Osteoblast (primary cell): ENCODE measurements around the gene CES3. TPM values are rescaled to one million over a fixed set of nuclear protein-coding genes. Genes with fewer than 3 reads are reported as not detected.
A peak's percentile ranks its signal among the peaks of the same experiment; 100 is the strongest.

Source experiments
- DNase-seq: peaks from one replicate; pipeline ENCODE4 v3.0.0; 2011; ENCODE audit warnings: low spot score, mixed read lengths; ENCODE audit not compliant: insufficient read length; ENCODE audit errors: missing footprints
- H2AFZ ChIP-seq: 2 replicates; pipeline ENCODE4 v1.6.0; 2011; ENCODE audit warnings: mild to moderate bottlenecking, low read length
- H3K27ac ChIP-seq: 2 replicates; pipeline ENCODE4 v1.5.1; 2011; ENCODE audit warnings: mild to moderate bottlenecking, low read depth, low read length, moderate library complexity
- H3K27me3 ChIP-seq: 2 replicates; pipeline ENCODE4 v1.6.0; 2012; ENCODE audit warnings: mild to moderate bottlenecking, control low read depth, inconsistent platforms, low read length, moderate library complexity; ENCODE audit not compliant: insufficient read depth
- H3K36me3 ChIP-seq: 2 replicates; pipeline ENCODE4 v1.5.1; 2011; ENCODE audit warnings: mild to moderate bottlenecking, low read length, control low read depth, moderate library complexity; ENCODE audit not compliant: insufficient read depth
- H3K4me1 ChIP-seq: 2 replicates; pipeline ENCODE4 v1.5.1; 2011; ENCODE audit warnings: mild to moderate bottlenecking, low read length, control low read depth, moderate library complexity; ENCODE audit not compliant: insufficient read depth
- H3K4me2 ChIP-seq: 2 replicates; pipeline ENCODE4 v1.6.0; 2011; ENCODE audit warnings: mild to moderate bottlenecking, low read length; ENCODE audit not compliant: insufficient read depth
- H3K4me3 ChIP-seq: fragments of 200-600 bp; sonication (generic); 3 replicates; pipeline ENCODE4 v1.5.1; 2012; ENCODE audit warnings: mild to moderate bottlenecking, low read length, inconsistent platforms; ENCODE audit not compliant: insufficient read depth
- H3K79me2 ChIP-seq: 2 replicates; pipeline ENCODE4 v1.6.0; 2012; ENCODE audit warnings: mild to moderate bottlenecking, low read length, control low read depth, inconsistent platforms; ENCODE audit not compliant: insufficient read depth
- H3K9me3 ChIP-seq: 2 replicates; pipeline ENCODE4 v1.5.1; 2011; ENCODE audit warnings: low read depth, low read length, control low read depth
- H4K20me1 ChIP-seq: 2 replicates; pipeline ENCODE4 v1.6.0; 2012; ENCODE audit warnings: mild to moderate bottlenecking, low read length, control low read depth; ENCODE audit not compliant: insufficient read depth
- CTCF ChIP-seq: IDR thresholded peaks from 2 replicates; pipeline ENCODE4 v1.5.1; 2011; ENCODE audit warnings: mild to moderate bottlenecking, low read depth, low read length, moderate library complexity; ENCODE audit errors: extremely low read depth
- total RNA-seq: library from RNA; depleted of rRNA; stranded (reverse); fragments of >200 nt; gene quantifications from 2 replicates; pipeline ENCODE4 v1.2.3, GENCODE V29; 2012

The CES3 gene
- total RNA-seq, 1 donor, result not detected

GRCh38 chr16:66920924-66921680 is 40.0 kb upstream of the CES3 start:
- Histone ChIP-seq H3K27me3 (peaks cover 47% of the 10 kb centered on the region), H2AFZ (no peak overlapping the region), H3K4me3 (no peak overlapping the region), H3K4me2 (no peak overlapping the region), H3K79me2 (no peaks in the 10 kb centered on the region), H3K27ac (no peak overlapping the region), H3K4me1 (peaks cover 22% of the 10 kb centered on the region), H4K20me1 (no peaks in the 10 kb centered on the region), H3K36me3 (no peaks in the 10 kb centered on the region), H3K9me3 (no peaks in the 10 kb centered on the region)
- TF ChIP-seq CTCF, result no peak
- peak; percentile 62 for DNase-seq

GRCh38 chr16:66921729-66922450 is 39.2 kb upstream of the CES3 start:
- H3K9me3 ChIP-seq, result no peaks in the 10 kb centered on the region
- H3K4me3 ChIP-seq, result no peak overlapping the region
- no peak overlapping the region for H3K27ac ChIP-seq
- H3K27me3 ChIP-seq, result peaks cover 44% of the 10 kb centered on the region
- no peak overlapping the region for H3K4me2 ChIP-seq
- H3K79me2 ChIP-seq, result no peaks in the 10 kb centered on the region
- no peaks in the 10 kb centered on the region for H3K36me3 ChIP-seq
- TF ChIP-seq CTCF, result no peak
- no peaks in the 10 kb centered on the region for H4K20me1 ChIP-seq
- no peak overlapping the region for H2AFZ ChIP-seq
- peak; percentile 87 for DNase-seq
- H3K4me1 ChIP-seq, result peaks cover 30% of the 10 kb centered on the region

DNA sequence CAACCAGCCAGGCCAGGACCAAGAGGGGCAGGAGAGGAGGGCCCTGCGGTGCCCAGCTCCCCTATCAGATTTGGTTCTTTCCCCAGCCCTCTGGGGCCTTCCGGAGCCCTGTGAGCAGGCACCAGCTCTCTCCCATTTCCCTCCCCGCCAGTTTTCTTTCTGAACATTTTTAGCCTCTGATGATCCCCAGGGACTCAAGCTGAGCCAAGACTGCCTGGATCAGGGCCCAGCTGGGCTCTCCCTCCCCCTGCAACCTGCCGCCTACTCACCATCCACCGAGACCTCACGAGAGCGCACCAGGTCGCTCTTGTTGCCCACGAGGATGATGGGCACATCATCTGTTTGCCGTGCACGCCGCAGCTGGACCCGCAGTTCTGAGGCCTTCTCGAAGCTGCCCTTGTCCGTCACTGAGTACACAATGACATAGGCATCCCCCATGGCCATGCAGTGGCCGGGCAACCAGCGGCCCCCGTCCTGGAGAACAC is 37.8 kb upstream of the CES3 start:
- H3K9me3 ChIP-seq, result no peaks in the 10 kb centered on the region
- TF ChIP-seq CTCF, result no peak
- peak overlapping the region; percentile 53 for H3K4me2 ChIP-seq
- H3K36me3 ChIP-seq, result no peaks in the 10 kb centered on the region
- H3K27me3 ChIP-seq, result peaks cover 44% of the 10 kb centered on the region
- no peak overlapping the region for H3K27ac ChIP-seq
- no peaks in the 10 kb centered on the region for H4K20me1 ChIP-seq
- peak; percentile 98 for DNase-seq
- no peak overlapping the region for H2AFZ ChIP-seq
- H3K79me2 ChIP-seq, result no peaks in the 10 kb centered on the region
- peaks cover 43% of the 10 kb centered on the region for H3K4me1 ChIP-seq
- H3K4me3 ChIP-seq, result peak overlapping the region; percentile 46

DNA sequence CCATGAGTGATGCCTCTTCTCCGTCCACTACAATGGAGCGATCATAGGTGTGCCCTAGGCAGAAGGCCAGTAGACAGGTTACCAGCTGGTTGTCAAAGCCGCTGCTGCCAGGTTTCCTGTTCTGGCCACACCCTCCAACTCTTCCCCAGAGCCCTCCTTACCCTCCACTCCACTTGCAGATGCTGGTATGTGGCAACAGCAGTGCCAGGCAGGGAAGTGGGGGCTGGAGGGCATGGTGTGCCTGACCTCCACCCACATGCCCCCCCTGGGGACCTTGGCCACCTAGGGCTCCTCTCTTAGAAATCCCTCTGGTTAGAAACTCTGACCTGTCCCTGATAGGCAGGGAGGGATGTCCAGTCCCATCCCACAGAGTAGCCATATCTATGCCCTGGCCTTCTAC is 37.2 kb upstream of the CES3 start:
- Histone ChIP-seq H3K79me2 (no peaks in the 10 kb centered on the region), H3K27me3 (peaks cover 43% of the 10 kb centered on the region), H3K36me3 (no peaks in the 10 kb centered on the region), H2AFZ (no peak overlapping the region), H3K9me3 (no peaks in the 10 kb centered on the region), H3K4me2 (peak overlapping the region; percentile 53), H4K20me1 (no peaks in the 10 kb centered on the region), H3K4me1 (peaks cover 47% of the 10 kb centered on the region), H3K4me3 (peak overlapping the region; percentile 46), H3K27ac (no peak overlapping the region)
- TF ChIP-seq CTCF, result no peak
- DNase-seq, result peak; percentile 60
